ENCODE data around the gene SOX13. TPM values are rescaled to one million over a fixed set of nuclear protein-coding genes. Genes with fewer than 3 reads are reported as not detected.

Gene SOX13
- total and polyA plus RNA-seq, 8 donors, result 4.1 to 42.6 (median 11.1) TPM

DNA sequence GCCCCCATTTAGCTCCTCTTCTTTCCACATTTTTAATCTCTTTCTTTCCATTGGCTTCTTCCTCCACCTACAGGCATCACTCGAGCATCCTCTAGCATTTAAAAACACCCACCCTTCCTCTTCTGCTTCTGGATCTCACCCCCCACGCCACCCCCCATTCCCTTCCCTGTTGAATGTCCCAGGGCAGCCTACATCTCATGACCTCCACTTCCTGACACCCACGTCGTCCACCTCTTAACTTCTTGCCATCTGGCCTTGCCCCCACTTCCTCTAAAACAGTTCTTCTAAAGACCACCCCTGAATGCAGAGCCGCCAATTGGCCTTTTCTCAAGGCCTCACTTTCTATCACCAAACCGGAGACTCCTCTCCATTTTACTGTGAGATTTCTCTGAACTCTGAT, 85.0 kb downstream of the SOX13 start:
- H3K27me3 ChIP-seq, result peaks cover 0 to 11% (median 0%) of the 10 kb centered on the region in 3 donors
- intact Hi-C loops (cut with DNase I; ENCODE audit: low total_unique reads), result no loop called here
- DNase-seq, result no peak
- no peaks in the 10 kb centered on the region for H3K9me3 ChIP-seq
- peaks cover 6 to 10% (median 7%) of the 10 kb centered on the region in 4 donors for H3K4me1 ChIP-seq
- TF ChIP-seq POLR2AphosphoS5 (IDR thresholded peaks at IDR 0.05) (no peak), POLR2A (IDR thresholded peaks at IDR 0.05) (no peak), EP300 (IDR thresholded peaks at IDR 0.05) (no peak)
- TF ChIP-seq, protein P1, sequence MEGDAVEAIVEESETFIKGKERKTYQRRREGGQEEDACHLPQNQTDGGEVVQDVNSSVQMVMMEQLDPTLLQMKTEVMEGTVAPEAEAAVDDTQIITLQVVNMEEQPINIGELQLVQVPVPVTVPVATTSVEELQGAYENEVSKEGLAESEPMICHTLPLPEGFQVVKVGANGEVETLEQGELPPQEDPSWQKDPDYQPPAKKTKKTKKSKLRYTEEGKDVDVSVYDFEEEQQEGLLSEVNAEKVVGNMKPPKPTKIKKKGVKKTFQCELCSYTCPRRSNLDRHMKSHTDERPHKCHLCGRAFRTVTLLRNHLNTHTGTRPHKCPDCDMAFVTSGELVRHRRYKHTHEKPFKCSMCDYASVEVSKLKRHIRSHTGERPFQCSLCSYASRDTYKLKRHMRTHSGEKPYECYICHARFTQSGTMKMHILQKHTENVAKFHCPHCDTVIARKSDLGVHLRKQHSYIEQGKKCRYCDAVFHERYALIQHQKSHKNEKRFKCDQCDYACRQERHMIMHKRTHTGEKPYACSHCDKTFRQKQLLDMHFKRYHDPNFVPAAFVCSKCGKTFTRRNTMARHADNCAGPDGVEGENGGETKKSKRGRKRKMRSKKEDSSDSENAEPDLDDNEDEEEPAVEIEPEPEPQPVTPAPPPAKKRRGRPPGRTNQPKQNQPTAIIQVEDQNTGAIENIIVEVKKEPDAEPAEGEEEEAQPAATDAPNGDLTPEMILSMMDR (IDR thresholded peaks at IDR 0.05), result no peak
- no peak overlapping the region for H3K27ac ChIP-seq
- H3K36me3 ChIP-seq, result no peaks in the 10 kb centered on the region
- H3K4me3 ChIP-seq, result no peak overlapping the region
- WGBS, 5 donors, result 67 to 79% (median 71%) methylated on average over 6 of the region's 6 CpGs

DNA sequence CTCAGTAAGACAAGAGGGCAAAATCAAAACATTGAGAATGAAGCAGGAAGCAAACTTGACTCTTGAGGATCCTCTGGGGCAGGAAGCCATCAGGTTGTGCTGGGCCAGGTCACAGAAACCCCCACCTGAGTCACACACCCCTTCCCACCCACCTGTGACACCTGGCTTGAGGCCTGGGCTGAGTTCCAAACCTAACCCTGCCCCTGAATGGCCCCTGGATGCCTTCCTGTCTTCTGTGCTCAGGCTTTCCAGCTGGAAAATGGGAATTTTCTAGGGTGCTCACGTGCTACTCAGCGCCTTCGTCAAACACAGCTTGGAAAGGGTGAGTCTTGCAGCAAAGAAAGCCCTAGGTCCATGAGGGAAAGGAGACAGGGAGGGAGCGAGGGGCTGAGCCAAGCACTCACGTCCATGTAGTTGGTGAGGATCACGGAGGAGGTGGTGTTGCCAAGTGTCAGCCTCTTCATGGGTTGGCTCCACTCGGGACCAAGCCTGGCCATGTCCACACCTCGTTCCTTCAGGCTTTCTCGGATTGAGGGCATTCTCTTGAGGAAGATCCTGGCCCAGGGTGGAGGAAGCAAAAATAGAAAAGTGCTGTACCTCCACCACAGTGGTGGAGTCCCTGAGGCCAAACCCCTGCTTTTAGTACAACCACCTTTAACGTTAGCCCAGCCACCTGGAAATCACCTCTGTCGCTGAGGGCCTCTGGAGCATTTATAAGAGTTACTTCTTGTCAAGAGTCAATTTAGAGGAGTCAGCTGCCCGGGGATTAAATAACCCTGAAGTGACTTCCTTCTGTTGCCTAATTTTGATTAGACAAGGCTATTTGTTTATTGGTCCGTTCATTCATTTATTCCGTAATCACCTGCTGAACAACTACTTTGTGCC, 88.9 kb downstream of the SOX13 start:
- WGBS, 5 donors, result 48 to 59% (median 53%) methylated on average over 14 of the region's 14 CpGs
- TF ChIP-seq, protein P1 (IDR thresholded peaks at IDR 0.05), result no peak
- TF ChIP-seq EP300 (IDR thresholded peaks at IDR 0.05) (no peak), POLR2AphosphoS5 (IDR thresholded peaks at IDR 0.05) (no peak), POLR2A (IDR thresholded peaks at IDR 0.05) (no peak)
- no peak for DNase-seq
- H3K4me1 ChIP-seq, result peaks cover 6 to 9% (median 7%) of the 10 kb centered on the region in 4 donors
- no peaks in the 10 kb centered on the region for H3K9me3 ChIP-seq
- H3K27me3 ChIP-seq, result peaks cover 0 to 21% (median 0%) of the 10 kb centered on the region in 3 donors
- no peak overlapping the region for H3K27ac ChIP-seq
- intact Hi-C loops (cut with DNase I; ENCODE audit: low total_unique reads), result loop anchor here (5.0 kb wide), 1 partner anchor 200 kb away; no protein-coding TSS in a partner anchor
- no peaks in the 10 kb centered on the region for H3K36me3 ChIP-seq
- H3K4me3 ChIP-seq, result no peak overlapping the region

DNA sequence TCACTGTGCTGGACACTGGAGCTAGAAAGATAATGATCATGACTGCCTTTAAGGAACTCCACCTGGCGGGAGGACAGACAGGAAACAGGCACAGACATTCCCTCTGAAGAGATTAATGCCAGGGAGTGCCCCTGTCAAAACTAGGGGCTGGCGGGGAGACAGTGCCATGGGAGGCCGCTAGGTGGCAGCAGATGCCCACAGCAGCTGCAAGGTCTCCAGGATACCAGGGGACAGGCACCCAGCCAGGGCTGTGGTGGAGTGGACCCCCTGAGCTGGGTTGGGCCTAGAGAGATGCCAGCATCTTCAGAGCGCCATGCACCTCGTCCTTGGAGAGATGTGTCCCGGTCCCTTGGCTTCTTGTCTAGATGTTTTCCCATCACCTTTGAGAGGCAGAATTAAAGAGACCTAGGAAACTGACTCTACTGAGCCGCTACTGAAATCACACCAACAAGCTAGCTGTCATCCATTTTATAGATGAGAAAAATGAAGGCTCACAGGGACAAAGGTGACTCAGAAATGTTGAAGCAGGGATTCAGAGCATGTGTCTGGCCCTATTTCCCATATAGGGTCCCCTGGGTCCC, 89.7 kb downstream of the SOX13 start:
- Histone ChIP-seq H3K9me3 (no peaks in the 10 kb centered on the region), H3K27ac (no peak overlapping the region)
- 12 to 17% (median 13%) methylated on average over 6 to 7 of the region's 7 CpGs for WGBS, 5 donors

DNA sequence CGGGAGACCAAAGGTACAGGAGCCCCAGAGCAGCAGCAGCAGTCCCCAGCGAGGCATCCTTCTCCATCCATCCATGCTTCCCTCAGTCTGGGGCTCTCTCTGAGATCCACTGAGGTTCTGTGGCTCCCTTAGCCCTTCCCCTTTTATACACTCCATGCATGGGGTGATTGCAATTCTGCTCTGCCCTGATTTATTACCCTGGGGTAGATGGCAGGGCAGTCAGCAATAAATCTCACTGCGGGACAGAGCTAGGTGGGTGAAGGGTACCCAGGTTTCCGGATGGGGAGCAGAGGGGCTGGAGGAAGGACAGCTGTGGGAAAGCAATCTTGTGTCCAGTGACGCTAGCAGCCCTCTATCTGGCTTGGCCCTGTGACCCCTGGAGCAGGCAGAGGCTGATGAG, 93.3 kb downstream of the SOX13 start, which contains the start of gene REN:
Gene REN, minus strand, starts transcription at position 119 of the 400 bp plus-strand sequence. Its CDS starts 44 bp downstream, at position 75.
- intact Hi-C loops (cut with DNase I; ENCODE audit: low total_unique reads), result no loop called here
- Histone ChIP-seq H3K4me3 (no peak within 1 kb of the TSS), H3K27ac (no peak within 1 kb of the TSS), H3K4me1 (peaks cover 6 to 9% (median 7%) of the 10 kb centered on the region in 4 donors), H3K36me3 (no peaks in the 10 kb centered on the region), H3K27me3 (peaks cover 0 to 17% (median 0%) of the 10 kb centered on the region in 3 donors), H3K9me3 (peaks cover 0 to 23% (median 8%) of the 10 kb centered on the region in 4 donors)
- TF ChIP-seq, protein P1 (IDR thresholded peaks at IDR 0.05), result no peak
- TF ChIP-seq EP300 (IDR thresholded peaks at IDR 0.05) (no peak), POLR2A (IDR thresholded peaks at IDR 0.05) (no peak), POLR2AphosphoS5 (IDR thresholded peaks at IDR 0.05) (no peak)
- DNase-seq, result no peak
- 66 to 84% (median 75%) methylated on average over 4 to 5 of the region's 5 CpGs for WGBS, 5 donors

More for the DNA sequence above, 89.7 kb downstream of the SOX13 start:
- TF ChIP-seq POLR2AphosphoS5 (IDR thresholded peaks at IDR 0.05), result peak in 1 of 3 donors; percentile 57
- no peak for TF ChIP-seq EP300 (IDR thresholded peaks at IDR 0.05)
- TF ChIP-seq, protein P1 (IDR thresholded peaks at IDR 0.05), result peak in 6 of 7 experiments; percentile 51 to 99 (median 98)
- TF ChIP-seq POLR2A (IDR thresholded peaks at IDR 0.05), result no peak
- intact Hi-C loops (cut with DNase I; ENCODE audit: low total_unique reads), result loop anchor here (5.0 kb wide), 1 partner anchor 200 kb away; no protein-coding TSS in a partner anchor
- Histone ChIP-seq H3K4me3 (no peak overlapping the region), H3K36me3 (no peaks in the 10 kb centered on the region), H3K4me1 (peaks cover 6 to 9% (median 7%) of the 10 kb centered on the region in 4 donors), H3K27me3 (peaks cover 0 to 21% (median 0%) of the 10 kb centered on the region in 3 donors)
- DNase-seq, result peak; percentile 88 to 92
